Activated CD4-positive, alpha-beta memory T cell treated with anti-CD3 and anti-CD28 coated beads, Interleukin-2, amount 10 ng/mL, durations not matched to agents 7 days and 5 days (primary cell): ENCODE data around the gene NUP93. TPM values are rescaled to one million over a fixed set of nuclear protein-coding genes. Genes with fewer than 3 reads are reported as not detected.
"Not testable (repeated sequence)": the region's sequence is repeated elsewhere in the genome, so short reads cannot be mapped to it uniquely, and the experiment has no call there.

Experiments
- CTCF ChIA-PET: fragments of 350-600 bp; sonication (Branson Sonifier 250); formaldehyde crosslinking; loops from one replicate; lab custom pipeline; 2021; ENCODE audit warnings: antibody characterized with exemption, inconsistent platforms; lab: Charles Lee
- POLR2A ChIA-PET: fragments of 350-600 bp; sonication (Branson Sonifier 250); formaldehyde crosslinking; loops from one replicate; lab custom pipeline; 2021; ENCODE audit warnings: antibody characterized with exemption; lab: Charles Lee
- DNase-seq: peaks from one replicate; pipeline ENCODE4 v3.0.0-alpha.2; 2020
- H3K27ac Mint-ChIP-seq: one replicate; pipeline ENCODE4 v1.8.0; 2021; ENCODE audit warnings: mild to moderate bottlenecking, mixed read lengths
- H3K27me3 Mint-ChIP-seq: one replicate; pipeline ENCODE4 v1.8.0; 2021; ENCODE audit warnings: mixed read lengths
- H3K36me3 Mint-ChIP-seq: one replicate; pipeline ENCODE4 v1.8.0; 2021; ENCODE audit warnings: low read depth, mixed read lengths
- H3K4me1 Mint-ChIP-seq: one replicate; pipeline ENCODE4 v1.8.0; 2021; ENCODE audit warnings: mixed read lengths
- H3K4me3 Mint-ChIP-seq: one replicate; pipeline ENCODE4 v1.8.0; 2021; ENCODE audit warnings: mild to moderate bottlenecking, mixed read lengths
- H3K9me3 Mint-ChIP-seq: one replicate; pipeline ENCODE4 v1.8.0; 2021; ENCODE audit warnings: mixed read lengths
- total RNA-seq, 2 experiments: library from RNA; stranded (reverse); gene quantifications; one replicate each; pipeline ENCODE4 v1.2.3, GENCODE V29; 2021

The NUP93 gene
- total RNA-seq, 2 experiments from 2014 or later, result 66.4 to 70.1 TPM

GRCh38 chr16:56795011-56795410, 65.1 kb downstream of the NUP93 start:
- Mint-ChIP-seq H3K36me3 (no peaks in the 10 kb centered on the region), H3K27ac (no peak overlapping the region), H3K27me3 (no peaks in the 10 kb centered on the region), H3K9me3 (no peaks in the 10 kb centered on the region), H3K4me1 (no peaks in the 10 kb centered on the region), H3K4me3 (no peak overlapping the region)
- DNase-seq, result no peak
- POLR2A ChIA-PET, result no interaction called here
- CTCF ChIA-PET, result interaction anchor here (0.7 to 1.2 kb wide), 2 partner anchors 44 to 74 kb away, joined by 5 to 6 read pairs; no protein-coding TSS in a partner anchor

- H3K9me3 Mint-ChIP-seq, POLR2A ChIA-PET, CTCF ChIA-PET, H3K27me3 Mint-ChIP-seq, DNase-seq, H3K27ac Mint-ChIP-seq, H3K4me3 Mint-ChIP-seq, H3K36me3 Mint-ChIP-seq, H3K4me1 Mint-ChIP-seq: not testable (repeated sequence)
These were observed 67.1 kb downstream of the NUP93 start for GRCh38 chr16:56797038-56797437.

GRCh38 chr16:56797861-56798260, 67.9 kb downstream of the NUP93 start:
- CTCF ChIA-PET, result no interaction called here
- H3K36me3 Mint-ChIP-seq, result peaks cover 3% of the 10 kb centered on the region
- H3K27me3 Mint-ChIP-seq, result no peaks in the 10 kb centered on the region
- no peak overlapping the region for H3K27ac Mint-ChIP-seq
- DNase-seq, result no peak
- H3K9me3 Mint-ChIP-seq, result no peaks in the 10 kb centered on the region
- H3K4me3 Mint-ChIP-seq, result no peak overlapping the region
- H3K4me1 Mint-ChIP-seq, result no peaks in the 10 kb centered on the region
- POLR2A ChIA-PET, result no interaction called here

GRCh38 chr16:56798955-56799354, 69.0 kb downstream of the NUP93 start:
- Mint-ChIP-seq H3K27me3 (no peaks in the 10 kb centered on the region), H3K27ac (no peak overlapping the region), H3K9me3 (no peaks in the 10 kb centered on the region), H3K36me3 (peaks cover 3% of the 10 kb centered on the region), H3K4me1 (no peaks in the 10 kb centered on the region), H3K4me3 (no peak overlapping the region)
- ChIA-PET CTCF (interaction anchor here (0.7 to 0.9 kb wide), 2 partner anchors 10 to 143 kb away, joined by 3 read pairs; no protein-coding TSS in a partner anchor), POLR2A (no interaction called here)
- no peak for DNase-seq

- CTCF ChIA-PET, result interaction anchor here (0.6 to 1.2 kb wide), 2 partner anchors 98 to 293 kb away, joined by 3 to 4 read pairs; no protein-coding TSS in a partner anchor
- H3K9me3 Mint-ChIP-seq, result no peaks in the 10 kb centered on the region
- H3K36me3 Mint-ChIP-seq, result peaks cover 5% of the 10 kb centered on the region
- H3K4me1 Mint-ChIP-seq, result no peaks in the 10 kb centered on the region
- no peak overlapping the region for H3K4me3 Mint-ChIP-seq
- no peak for DNase-seq
- H3K27me3 Mint-ChIP-seq, result no peaks in the 10 kb centered on the region
- no peak overlapping the region for H3K27ac Mint-ChIP-seq
- POLR2A ChIA-PET, result no interaction called here
These were observed 70.4 kb downstream of the NUP93 start for GRCh38 chr16:56800355-56800754.

- POLR2A ChIA-PET, result no interaction called here
- Mint-ChIP-seq H3K9me3 (no peaks in the 10 kb centered on the region), H3K27ac (no peak overlapping the region), H3K27me3 (no peaks in the 10 kb centered on the region), H3K4me1 (no peaks in the 10 kb centered on the region), H3K4me3 (no peak overlapping the region), H3K36me3 (peaks cover 15% of the 10 kb centered on the region)
- CTCF ChIA-PET, result no interaction called here
- DNase-seq, result no peak
These were observed 71.8 kb downstream of the NUP93 start for GRCh38 chr16:56801762-56802161.

GRCh38 chr16:56807011-56807675, 77.2 kb downstream of the NUP93 start:
- CTCF ChIA-PET, result interaction anchor here (1.0 kb wide), 1 partner anchor 14 kb away, joined by 5 read pairs; no protein-coding TSS in a partner anchor
- Mint-ChIP-seq H3K27ac (no peak overlapping the region), H3K4me1 (peaks cover 2% of the 10 kb centered on the region), H3K4me3 (no peak overlapping the region), H3K36me3 (peaks cover 18% of the 10 kb centered on the region), H3K27me3 (no peaks in the 10 kb centered on the region), H3K9me3 (no peaks in the 10 kb centered on the region)
- POLR2A ChIA-PET, result no interaction called here
- DNase-seq, result no peak

GRCh38 chr16:56807676-56808067, 77.7 kb downstream of the NUP93 start:
- H3K4me1 Mint-ChIP-seq, DNase-seq, CTCF ChIA-PET, H3K4me3 Mint-ChIP-seq, H3K27ac Mint-ChIP-seq, H3K9me3 Mint-ChIP-seq, H3K27me3 Mint-ChIP-seq, POLR2A ChIA-PET: not testable (repeated sequence)
- H3K36me3 Mint-ChIP-seq, result peaks cover 18% of the 10 kb centered on the region

- no peak for DNase-seq
- no peak overlapping the region for H3K27ac Mint-ChIP-seq
- H3K36me3 Mint-ChIP-seq, result peaks cover 10% of the 10 kb centered on the region
- CTCF ChIA-PET, result no interaction called here
- H3K4me3 Mint-ChIP-seq, result no peak overlapping the region
- POLR2A ChIA-PET, result no interaction called here
- no peaks in the 10 kb centered on the region for H3K9me3 Mint-ChIP-seq
- no peaks in the 10 kb centered on the region for H3K27me3 Mint-ChIP-seq
- peaks cover 8% of the 10 kb centered on the region for H3K4me1 Mint-ChIP-seq
These were observed 81.0 kb downstream of the NUP93 start for GRCh38 chr16:56810954-56811353.

GRCh38 chr16:56811602-56812001, 81.7 kb downstream of the NUP93 start:
- H3K36me3 Mint-ChIP-seq, DNase-seq, H3K4me3 Mint-ChIP-seq, CTCF ChIA-PET, POLR2A ChIA-PET, H3K27me3 Mint-ChIP-seq, H3K27ac Mint-ChIP-seq, H3K9me3 Mint-ChIP-seq, H3K4me1 Mint-ChIP-seq: not testable (repeated sequence)

GRCh38 chr16:56812884-56813283, 83.0 kb downstream of the NUP93 start:
- ChIA-PET POLR2A (no interaction called here), CTCF (no interaction called here)
- Mint-ChIP-seq H3K9me3 (no peaks in the 10 kb centered on the region), H3K27ac (no peak overlapping the region), H3K27me3 (no peaks in the 10 kb centered on the region), H3K4me3 (no peak overlapping the region), H3K36me3 (no peaks in the 10 kb centered on the region), H3K4me1 (peaks cover 8% of the 10 kb centered on the region)
- no peak for DNase-seq

- POLR2A ChIA-PET, result no interaction called here
- Mint-ChIP-seq H3K36me3 (no peaks in the 10 kb centered on the region), H3K4me3 (no peak overlapping the region), H3K9me3 (no peaks in the 10 kb centered on the region), H3K27ac (no peak overlapping the region), H3K27me3 (no peaks in the 10 kb centered on the region), H3K4me1 (peaks cover 8% of the 10 kb centered on the region)
- CTCF ChIA-PET, result interaction anchor here (1.9 kb wide), 1 partner anchor 171 kb away, joined by 4 read pairs; no protein-coding TSS in a partner anchor
- DNase-seq, result no peak
These were observed 84.9 kb downstream of the NUP93 start for GRCh38 chr16:56814537-56815432.

- Mint-ChIP-seq H3K4me1 (peaks cover 7% of the 10 kb centered on the region), H3K9me3 (no peaks in the 10 kb centered on the region), H3K4me3 (no peak overlapping the region), H3K27ac (no peak overlapping the region), H3K36me3 (no peaks in the 10 kb centered on the region), H3K27me3 (no peaks in the 10 kb centered on the region)
- no peak for DNase-seq
- ChIA-PET POLR2A (interaction anchor here (0.6 to 1.0 kb wide), 2 partner anchors 23 to 370 kb away, joined by 3 read pairs; partner anchors contain the start of genes PSME3IP1 and RSPRY1), CTCF (interaction anchor here (1.9 kb wide), 1 partner anchor 172 kb away, joined by 4 read pairs; no protein-coding TSS in a partner anchor)
These were observed 85.8 kb downstream of the NUP93 start for GRCh38 chr16:56815721-56816120.
